ENCODE data around the gene FABP6. TPM values are rescaled to one million over a fixed set of nuclear protein-coding genes. Genes with fewer than 3 reads are reported as not detected.

FABP6 gene
- total RNA-seq, 1 donor from 2014 or later: 4.8 TPM

GRCh38 chr5:160262151-160263074 lies 33.1 kb downstream of the FABP6 start:
- Histone ChIP-seq H3K27me3 (no peaks in the 10 kb centered on the region), H2AFZ (replicated peaks) (no peak overlapping the region), H3K27ac (peak overlapping the region; percentile 73), H3K4me1 (peaks cover 62% of the 10 kb centered on the region), H4K20me1 (ENCODE audit: low read depth) (peaks cover 32% of the 10 kb centered on the region), H3K4me3 (peak overlapping the region; percentile 15), H3K9me3 (ENCODE audit: low read depth) (no peaks in the 10 kb centered on the region), H3K79me2 (ENCODE audit: low read depth) (no peaks in the 10 kb centered on the region), H3K4me2 (peak overlapping the region; percentile 57), H3F3A (ENCODE audit: low read depth) (peaks cover 38% of the 10 kb centered on the region), H3K36me3 (no peaks in the 10 kb centered on the region), H3K9ac (no peak overlapping the region)
- TF ChIP-seq EZH2phosphoT487 (IDR thresholded peaks at IDR 0.05): no peak
- TF ChIP-seq EZH2 (IDR thresholded peaks at IDR 0.05): no peak
- TF ChIP-seq CTCF (IDR thresholded peaks at IDR 0.05): no peak
- Mint-ChIP-seq H3K4me1 (peaks cover 65% of the 10 kb centered on the region), H3K36me3 (peaks cover 15% of the 10 kb centered on the region), H3K9me3 (no peaks in the 10 kb centered on the region), H3K27me3 (ENCODE audit: insufficient read depth, low read depth) (peaks cover 3% of the 10 kb centered on the region), H3K27ac (peak overlapping the region; percentile 90), H3K4me3 (peak overlapping the region; percentile 52)
- peak; percentile 93 for DNase-seq (ENCODE audit: low spot score)

GRCh38 chr5:160263326-160263855 lies 34.1 kb downstream of the FABP6 start:
- Histone ChIP-seq H4K20me1 (ENCODE audit: low read depth) (peaks cover 32% of the 10 kb centered on the region), H3K27ac (no peak overlapping the region), H3K4me1 (peaks cover 62% of the 10 kb centered on the region), H3K36me3 (no peaks in the 10 kb centered on the region), H3K9ac (no peak overlapping the region), H3K4me2 (peak overlapping the region; percentile 57), H3K9me3 (ENCODE audit: low read depth) (no peaks in the 10 kb centered on the region), H3K4me3 (no peak overlapping the region), H2AFZ (replicated peaks) (no peak overlapping the region), H3K27me3 (no peaks in the 10 kb centered on the region), H3F3A (ENCODE audit: low read depth) (peaks cover 38% of the 10 kb centered on the region), H3K79me2 (ENCODE audit: low read depth) (no peaks in the 10 kb centered on the region)
- TF ChIP-seq EZH2phosphoT487 (IDR thresholded peaks at IDR 0.05) (no peak), CTCF (IDR thresholded peaks at IDR 0.05) (no peak), EZH2 (IDR thresholded peaks at IDR 0.05) (no peak)
- Mint-ChIP-seq H3K4me3 (no peak overlapping the region), H3K27me3 (ENCODE audit: insufficient read depth, low read depth) (peaks cover 3% of the 10 kb centered on the region), H3K27ac (peak overlapping the region; percentile 67), H3K4me1 (peaks cover 71% of the 10 kb centered on the region), H3K9me3 (no peaks in the 10 kb centered on the region), H3K36me3 (peaks cover 19% of the 10 kb centered on the region)
- no peak for DNase-seq (ENCODE audit: low spot score)

GRCh38 chr5:160266044-160266443 lies 36.7 kb downstream of the FABP6 start:
- Mint-ChIP-seq H3K9me3 (no peaks in the 10 kb centered on the region), H3K36me3 (peaks cover 12% of the 10 kb centered on the region), H3K27ac (peak overlapping the region; percentile 63), H3K4me3 (peak overlapping the region; percentile 70), H3K27me3 (ENCODE audit: insufficient read depth, low read depth) (peaks cover 2% of the 10 kb centered on the region), H3K4me1 (peaks cover 72% of the 10 kb centered on the region)
- Histone ChIP-seq H3K27ac (no peak overlapping the region), H3K4me3 (no peak overlapping the region), H3K9ac (no peak overlapping the region), H3K9me3 (ENCODE audit: low read depth) (no peaks in the 10 kb centered on the region), H3K36me3 (no peaks in the 10 kb centered on the region), H2AFZ (replicated peaks) (no peak overlapping the region), H3K27me3 (no peaks in the 10 kb centered on the region), H3K79me2 (ENCODE audit: low read depth) (no peaks in the 10 kb centered on the region), H3K4me2 (peak overlapping the region; percentile 40), H3K4me1 (peaks cover 55% of the 10 kb centered on the region), H3F3A (ENCODE audit: low read depth) (peaks cover 37% of the 10 kb centered on the region), H4K20me1 (ENCODE audit: low read depth) (peaks cover 32% of the 10 kb centered on the region)
- DNase-seq (ENCODE audit: low spot score): no peak
- TF ChIP-seq CTCF (IDR thresholded peaks at IDR 0.05): no peak
- no peak for TF ChIP-seq EZH2phosphoT487 (IDR thresholded peaks at IDR 0.05)
- TF ChIP-seq EZH2 (IDR thresholded peaks at IDR 0.05): no peak
